Neural cell (in vitro differentiated cells): ENCODE data around the gene PAX6. TPM values are rescaled to one million over a fixed set of nuclear protein-coding genes. Genes with fewer than 3 reads are reported as not detected.

ENCODE experiments used
- H2AFZ ChIP-seq: fragments of 200-600, 300-800 bp; sonication (generic), shearing (Covaris generic); 2 replicates; pipeline ENCODE4 v1.6.0; 2014; ENCODE audit warnings: low read depth, mild to moderate bottlenecking, antibody characterized with exemption, low read length, moderate library complexity
- H3F3A ChIP-seq: fragments of 200-600 bp; shearing (Covaris generic); 2 replicates; pipeline ENCODE4 v1.6.1; 2016; ENCODE audit warnings: mild to moderate bottlenecking, moderate library complexity, mixed read lengths, antibody characterized with exemption, low read length; ENCODE audit not compliant: insufficient read depth, poor library complexity, severe bottlenecking
- H3K27ac ChIP-seq: fragments of 200-600, 300-800 bp; sonication (generic), shearing (Covaris generic); 2 replicates; pipeline ENCODE4 v1.5.1; 2014; ENCODE audit warnings: mild to moderate bottlenecking, low read length, moderate library complexity
- H3K27me3 ChIP-seq: fragments of 300-800, 200-600 bp; sonication (generic), shearing (Covaris generic); 2 replicates; pipeline ENCODE4 v1.6.0; 2014; ENCODE audit warnings: mild to moderate bottlenecking, low read depth, low read length, moderate library complexity; ENCODE audit not compliant: insufficient read depth
- H3K36me3 ChIP-seq: fragments of 300-800, 200-600 bp; sonication (generic), shearing (Covaris generic); 2 replicates; pipeline ENCODE4 v1.5.1; 2014; ENCODE audit warnings: mild to moderate bottlenecking, antibody characterized with exemption, low read length, moderate library complexity; ENCODE audit not compliant: insufficient read depth
- H3K4me2 ChIP-seq: fragments of 300-800, 200-600 bp; sonication (generic), shearing (Covaris generic); 2 replicates; pipeline ENCODE4 v1.6.0; 2014; ENCODE audit warnings: mild to moderate bottlenecking, low read length
- H3K4me3 ChIP-seq: fragments of 300-800, 200-600 bp; sonication (generic), shearing (Covaris generic); 2 replicates; pipeline ENCODE4 v1.5.1; 2014; ENCODE audit warnings: mild to moderate bottlenecking, low read length, moderate library complexity
- H3K79me2 ChIP-seq: fragments of 200-600 bp; shearing (Covaris generic); replicated peaks from 2 replicates; pipeline ENCODE4 v1.6.0; 2014; ENCODE audit warnings: mild to moderate bottlenecking, low read length, moderate library complexity; ENCODE audit not compliant: insufficient read depth
- H3K9ac ChIP-seq: fragments of 300-800, 200-600 bp; sonication (generic), shearing (Covaris generic); 2 replicates; pipeline ENCODE4 v1.6.1; 2016; ENCODE audit warnings: mild to moderate bottlenecking, low read length, mixed read lengths
- H3K9me2 ChIP-seq: fragments of 200-600 bp; shearing (Covaris generic); 2 replicates; pipeline ENCODE4 v1.6.1; 2016; ENCODE audit warnings: mild to moderate bottlenecking, low read length, mixed read lengths; ENCODE audit not compliant: insufficient read depth
- H3K9me3 ChIP-seq: fragments of 200-600, 300-800 bp; sonication (generic), shearing (Covaris generic); 2 replicates; pipeline ENCODE4 v1.6.1; 2016; ENCODE audit warnings: mild to moderate bottlenecking, mixed run types, low read length, moderate library complexity, mixed read lengths
- H4K20me1 ChIP-seq: fragments of 200-600 bp; shearing (Covaris generic); 2 replicates; pipeline ENCODE4 v1.6.1; 2016; ENCODE audit warnings: mild to moderate bottlenecking, mixed run types; ENCODE audit not compliant: insufficient read depth
- CTCF ChIP-seq: fragments of 450-650 bp; IDR thresholded peaks from 2 replicates; pipeline ENCODE4 v1.5.1; 2014; ENCODE audit warnings: antibody characterized with exemption, mild to moderate bottlenecking, moderate library complexity; ENCODE audit not compliant: poor library complexity, severe bottlenecking
- EP300 ChIP-seq: fragments of 450-650 bp; conservative IDR thresholded peaks from 2 replicates; pipeline ENCODE4 v1.6.1; 2014; ENCODE audit warnings: antibody characterized with exemption, mild to moderate bottlenecking, moderate library complexity; ENCODE audit not compliant: poor library complexity, severe bottlenecking
- EZH2 ChIP-seq: fragments of 200-600, 300-800 bp; shearing (Covaris generic), sonication (generic); IDR thresholded peaks from 2 replicates; pipeline ENCODE4 v1.6.1; 2014; ENCODE audit warnings: antibody characterized with exemption, low read length, borderline replicate concordance, mild to moderate bottlenecking; ENCODE audit not compliant: insufficient read depth, poor library complexity, severe bottlenecking
- MXI1 ChIP-seq: fragments of 450-650 bp; conservative IDR thresholded peaks from 2 replicates; pipeline ENCODE4 v1.6.1; 2014; ENCODE audit warnings: antibody characterized with exemption, mild to moderate bottlenecking; ENCODE audit not compliant: poor library complexity, severe bottlenecking
- POLR2AphosphoS5 ChIP-seq: IDR thresholded peaks from 2 replicates; pipeline ENCODE4 v1.6.1; 2012
- RAD21 ChIP-seq: fragments of 450-650 bp; conservative IDR thresholded peaks from 2 replicates; pipeline ENCODE4 v1.6.1; 2014; ENCODE audit warnings: antibody characterized with exemption, mild to moderate bottlenecking, moderate library complexity
- REST ChIP-seq: IDR thresholded peaks from 2 replicates; pipeline ENCODE4 v1.6.1; 2012; ENCODE audit warnings: borderline replicate concordance
- SMC3 ChIP-seq: fragments of 450-650 bp; conservative IDR thresholded peaks from 2 replicates; pipeline ENCODE4 v1.6.1; 2014; ENCODE audit warnings: antibody characterized with exemption, mild to moderate bottlenecking, moderate library complexity; ENCODE audit not compliant: poor library complexity
- TAF1 ChIP-seq: IDR thresholded peaks from 2 replicates; pipeline ENCODE4 v1.6.1; 2012; ENCODE audit warnings: low read depth
- polyA plus RNA-seq: library from polyadenylated mRNA; depleted of rRNA; stranded (reverse); fragments of >200 nt; gene quantifications from 2 replicates; pipeline ENCODE4 v1.2.3, GENCODE V29; 2014

PAX6 gene
- polyA plus RNA-seq, 1 donor from 2014 or later = 74.7 TPM

- peak overlapping the region; percentile 77 for H3K9ac ChIP-seq
- H3K4me2 ChIP-seq = peak overlapping the region; percentile 68
Measured at GRCh38 chr11:31809541-31809856, 1.6 kb downstream of the PAX6 start.

GRCh38 chr11:31808721-31809540 lies 2.2 kb downstream of the PAX6 start:
- peak overlapping the region; percentile 73 for H3K27ac ChIP-seq
- no peaks in the 10 kb centered on the region for H3K9me3 ChIP-seq
- H3K79me2 ChIP-seq = peaks cover 57% of the 10 kb centered on the region
- H4K20me1 ChIP-seq = no peaks in the 10 kb centered on the region
- peak overlapping the region; percentile 77 for H3K9ac ChIP-seq
- no peak overlapping the region for H2AFZ ChIP-seq
- peaks cover 59% of the 10 kb centered on the region for H3K27me3 ChIP-seq
- H3K36me3 ChIP-seq = no peaks in the 10 kb centered on the region
- peak overlapping the region; percentile 68 for H3K4me2 ChIP-seq
- H3K9me2 ChIP-seq = no peaks in the 10 kb centered on the region
- H3F3A ChIP-seq = peaks cover 13% of the 10 kb centered on the region
- peak overlapping the region; percentile 97 for H3K4me3 ChIP-seq
- no peak for TF ChIP-seq REST
- TF ChIP-seq EP300 = no peak
- no peak for TF ChIP-seq MXI1
- no peak for TF ChIP-seq SMC3
- TF ChIP-seq EZH2 = no peak
- TF ChIP-seq RAD21 = no peak

More at GRCh38 chr11:31809541-31809856, 1.6 kb downstream of the PAX6 start:
- peaks cover 64% of the 10 kb centered on the region for H3K27me3 ChIP-seq
- no peaks in the 10 kb centered on the region for H3K9me3 ChIP-seq
- no peaks in the 10 kb centered on the region for H3K9me2 ChIP-seq
- no peaks in the 10 kb centered on the region for H3K36me3 ChIP-seq
- H3F3A ChIP-seq = peaks cover 12% of the 10 kb centered on the region
- peaks cover 54% of the 10 kb centered on the region for H3K79me2 ChIP-seq
- no peak overlapping the region for H2AFZ ChIP-seq
- peak overlapping the region; percentile 97 for H3K4me3 ChIP-seq
- H4K20me1 ChIP-seq = no peaks in the 10 kb centered on the region
- TF ChIP-seq EZH2 = no peak
- TF ChIP-seq RAD21 = no peak
- TF ChIP-seq CTCF = no peak
- no peak for TF ChIP-seq SMC3
- TF ChIP-seq EP300 = no peak
- no peak for TF ChIP-seq TAF1
- TF ChIP-seq REST = no peak
- TF ChIP-seq POLR2AphosphoS5 = no peak
- TF ChIP-seq MXI1 = no peak
- H3K27ac ChIP-seq = peak overlapping the region; percentile 73
